Karpas-422 (cell line): ENCODE data around the gene ZDHHC7. TPM values are rescaled to one million over a fixed set of nuclear protein-coding genes. Genes with fewer than 3 reads are reported as not detected.

Experiments used
- DNase-seq: peaks from one replicate; pipeline ENCODE4 v3.0.0-alpha.2; 2015
- H2AFZ ChIP-seq: fragments of 200-600 bp; sonication (generic); 2 replicates; pipeline ENCODE4 v1.6.1; 2014; ENCODE audit warnings: antibody characterized with exemption, low read length, mixed read lengths
- H3K27ac ChIP-seq: fragments of 200-600 bp; sonication (generic); 2 replicates; pipeline ENCODE4 v1.5.1; 2014; ENCODE audit warnings: mild to moderate bottlenecking, low read length, moderate library complexity
- H3K27me3 ChIP-seq: fragments of 200-600 bp; sonication (generic); 2 replicates; pipeline ENCODE4 v1.6.1; 2014; ENCODE audit warnings: low read length, mixed read lengths
- H3K36me3 ChIP-seq: fragments of 200-600 bp; sonication (generic); 2 replicates; pipeline ENCODE4 v1.6.1; 2014; ENCODE audit warnings: low read length, mixed read lengths; ENCODE audit not compliant: insufficient read depth
- H3K4me1 ChIP-seq: fragments of 200-600 bp; sonication (generic); 2 replicates; pipeline ENCODE4 v1.6.1; 2014; ENCODE audit warnings: mild to moderate bottlenecking, low read length, mixed read lengths
- H3K4me2 ChIP-seq: fragments of 200-600 bp; sonication (generic); 2 replicates; pipeline ENCODE4 v1.6.1; 2014; ENCODE audit warnings: low read length, low read depth, mild to moderate bottlenecking; ENCODE audit not compliant: poor library complexity, severe bottlenecking
- H3K4me3 ChIP-seq: fragments of 200-600 bp; sonication (generic); 2 replicates; pipeline ENCODE4 v1.5.1; 2014; ENCODE audit warnings: mild to moderate bottlenecking, antibody characterized with exemption, low read length, mixed read lengths
- H3K79me2 ChIP-seq: fragments of 200-600 bp; sonication (generic); 2 replicates; pipeline ENCODE4 v1.6.1; 2014; ENCODE audit warnings: mild to moderate bottlenecking, low read length, mixed read lengths
- H3K9ac ChIP-seq: fragments of 200-600 bp; sonication (generic); 2 replicates; pipeline ENCODE4 v1.6.0; 2014; ENCODE audit warnings: low read length
- H3K9me2 ChIP-seq: fragments of 200-600 bp; sonication (generic), shearing (Covaris generic); replicated peaks from 2 replicates; pipeline ENCODE4 v1.6.0; 2014; ENCODE audit warnings: mild to moderate bottlenecking, low read length, moderate library complexity; ENCODE audit not compliant: insufficient read depth
- H3K9me3 ChIP-seq: fragments of 300-700, 200-600 bp; sonication (generic); 2 replicates; pipeline ENCODE4 v1.6.1; 2014; ENCODE audit warnings: low read length, mixed read lengths
- H4K20me1 ChIP-seq: fragments of 200-600 bp; sonication (generic); 2 replicates; pipeline ENCODE4 v1.6.1; 2014; ENCODE audit warnings: mild to moderate bottlenecking, antibody characterized with exemption, low read length, low read depth; ENCODE audit not compliant: insufficient read depth
- total RNA-seq: library from RNA; depleted of rRNA; stranded (reverse); fragments of >200 nt; shearing (Covaris generic); gene quantifications from 2 replicates; pipeline ENCODE4 v1.2.3, GENCODE V29; 2014; ENCODE audit warnings: low replicate concordance

ZDHHC7 gene
- total RNA-seq, 1 experiment from 2014 or later, result 22.5 TPM

- Histone ChIP-seq H3K4me2 (no peak overlapping the region), H3K9me2 (no peaks in the 10 kb centered on the region), H4K20me1 (no peaks in the 10 kb centered on the region), H2AFZ (no peak overlapping the region), H3K9ac (no peak overlapping the region), H3K4me1 (no peaks in the 10 kb centered on the region), H3K27me3 (no peaks in the 10 kb centered on the region), H3K36me3 (no peaks in the 10 kb centered on the region), H3K79me2 (no peaks in the 10 kb centered on the region), H3K4me3 (no peak overlapping the region), H3K27ac (no peak overlapping the region), H3K9me3 (no peaks in the 10 kb centered on the region)
- no peak for DNase-seq
Measured at GRCh38 chr16:85019659-85020245, 8.4 kb upstream of the ZDHHC7 start.

GRCh38 chr16:85018529-85019236, 7.3 kb upstream of the ZDHHC7 start:
- H3K9me3 ChIP-seq, result no peaks in the 10 kb centered on the region
- no peaks in the 10 kb centered on the region for H3K36me3 ChIP-seq
- no peaks in the 10 kb centered on the region for H3K27me3 ChIP-seq
- no peak overlapping the region for H3K4me2 ChIP-seq
- H3K4me1 ChIP-seq, result no peaks in the 10 kb centered on the region
- no peak overlapping the region for H3K9ac ChIP-seq
- DNase-seq, result no peak
- H3K79me2 ChIP-seq, result no peaks in the 10 kb centered on the region
- no peak overlapping the region for H3K27ac ChIP-seq
- H3K4me3 ChIP-seq, result no peak overlapping the region
- H2AFZ ChIP-seq, result no peak overlapping the region
- no peaks in the 10 kb centered on the region for H4K20me1 ChIP-seq
- no peaks in the 10 kb centered on the region for H3K9me2 ChIP-seq

DNA sequence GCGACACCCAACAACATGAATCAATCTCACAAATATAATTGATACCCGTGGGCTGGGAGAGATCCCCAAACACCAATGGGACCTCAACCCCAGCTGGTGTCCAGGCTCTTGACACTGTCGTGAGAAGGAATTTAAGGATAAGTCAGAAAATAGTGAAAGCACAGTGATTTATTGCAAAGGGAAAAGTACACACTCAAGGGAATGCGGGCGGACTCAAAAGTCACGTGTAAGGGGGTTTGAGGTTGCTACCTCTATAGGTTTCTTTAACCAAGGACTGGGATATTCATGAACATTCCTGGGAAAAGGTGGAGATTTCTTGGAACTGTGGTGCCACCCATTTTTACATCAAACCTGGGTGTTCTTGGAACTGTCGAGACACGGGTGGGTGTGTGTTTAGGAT, 6.3 kb upstream of the ZDHHC7 start:
- Histone ChIP-seq H3K4me3 (no peak overlapping the region), H3K4me1 (no peaks in the 10 kb centered on the region), H3K9ac (no peak overlapping the region), H3K4me2 (no peak overlapping the region), H2AFZ (no peak overlapping the region), H3K79me2 (no peaks in the 10 kb centered on the region), H3K27ac (no peak overlapping the region), H3K9me2 (no peaks in the 10 kb centered on the region), H3K27me3 (no peaks in the 10 kb centered on the region), H3K36me3 (no peaks in the 10 kb centered on the region), H3K9me3 (no peaks in the 10 kb centered on the region), H4K20me1 (no peaks in the 10 kb centered on the region)
- DNase-seq, result no peak

- H3K9me2 ChIP-seq, result no peaks in the 10 kb centered on the region
- H3K4me2 ChIP-seq, result no peak overlapping the region
- H3K4me1 ChIP-seq, result peaks cover 4% of the 10 kb centered on the region; the same call in 1 of the 2 replicates
- H3K79me2 ChIP-seq, result no peaks in the 10 kb centered on the region
- H2AFZ ChIP-seq, result no peak overlapping the region
- H3K4me3 ChIP-seq, result no peak overlapping the region
- no peaks in the 10 kb centered on the region for H3K9me3 ChIP-seq
- no peak overlapping the region for H3K9ac ChIP-seq
- H3K36me3 ChIP-seq, result no peaks in the 10 kb centered on the region
- H3K27me3 ChIP-seq, result no peaks in the 10 kb centered on the region
- no peaks in the 10 kb centered on the region for H4K20me1 ChIP-seq
- no peak for DNase-seq
- H3K27ac ChIP-seq, result no peak overlapping the region
Measured at GRCh38 chr16:85017151-85017550, 5.8 kb upstream of the ZDHHC7 start.

- no peak for DNase-seq
- peaks cover 7% of the 10 kb centered on the region; the same call in 1 of the 2 replicates for H3K4me1 ChIP-seq
- no peaks in the 10 kb centered on the region for H3K9me3 ChIP-seq
- H3K4me3 ChIP-seq, result no peak overlapping the region
- no peaks in the 10 kb centered on the region for H3K27me3 ChIP-seq
- H3K9ac ChIP-seq, result no peak overlapping the region
- no peaks in the 10 kb centered on the region for H3K36me3 ChIP-seq
- H2AFZ ChIP-seq, result no peak overlapping the region
- H3K27ac ChIP-seq, result no peak overlapping the region
- no peaks in the 10 kb centered on the region for H4K20me1 ChIP-seq
- H3K4me2 ChIP-seq, result no peak overlapping the region
- H3K79me2 ChIP-seq, result peaks cover 4% of the 10 kb centered on the region
- no peaks in the 10 kb centered on the region for H3K9me2 ChIP-seq
Measured at GRCh38 chr16:85015481-85016187, 4.3 kb upstream of the ZDHHC7 start.

DNA sequence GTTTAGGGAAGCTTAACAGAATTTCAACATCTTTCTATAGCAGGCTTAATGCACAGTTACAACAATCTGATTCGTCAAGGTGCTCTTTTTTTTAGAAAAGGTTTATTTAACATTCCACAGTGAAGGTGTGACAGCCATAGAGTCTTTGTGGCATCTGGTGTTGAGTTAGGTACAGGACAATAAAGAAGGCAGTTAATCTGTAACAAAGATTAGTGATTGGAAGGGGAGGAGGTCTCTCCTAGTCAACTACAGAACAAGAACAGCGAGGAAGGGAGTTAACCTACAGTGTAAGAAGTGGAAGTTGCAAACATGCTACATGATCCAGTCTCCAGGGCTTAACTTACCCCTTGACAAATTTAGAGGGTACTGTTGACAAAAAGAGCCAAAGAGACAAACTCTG, 3.0 kb upstream of the ZDHHC7 start:
- peaks cover 15% of the 10 kb centered on the region for H3K4me1 ChIP-seq
- no peak overlapping the region for H2AFZ ChIP-seq
- H3K36me3 ChIP-seq, result no peaks in the 10 kb centered on the region
- no peaks in the 10 kb centered on the region; the same call in 1 of the 2 replicates for H4K20me1 ChIP-seq
- no peak overlapping the region for H3K4me3 ChIP-seq
- H3K9me2 ChIP-seq, result no peaks in the 10 kb centered on the region
- H3K4me2 ChIP-seq, result no peak overlapping the region
- H3K27me3 ChIP-seq, result no peaks in the 10 kb centered on the region
- H3K79me2 ChIP-seq, result peaks cover 17% of the 10 kb centered on the region
- no peak for DNase-seq
- H3K9ac ChIP-seq, result no peak overlapping the region
- no peaks in the 10 kb centered on the region for H3K9me3 ChIP-seq
- H3K27ac ChIP-seq, result no peak overlapping the region

DNA sequence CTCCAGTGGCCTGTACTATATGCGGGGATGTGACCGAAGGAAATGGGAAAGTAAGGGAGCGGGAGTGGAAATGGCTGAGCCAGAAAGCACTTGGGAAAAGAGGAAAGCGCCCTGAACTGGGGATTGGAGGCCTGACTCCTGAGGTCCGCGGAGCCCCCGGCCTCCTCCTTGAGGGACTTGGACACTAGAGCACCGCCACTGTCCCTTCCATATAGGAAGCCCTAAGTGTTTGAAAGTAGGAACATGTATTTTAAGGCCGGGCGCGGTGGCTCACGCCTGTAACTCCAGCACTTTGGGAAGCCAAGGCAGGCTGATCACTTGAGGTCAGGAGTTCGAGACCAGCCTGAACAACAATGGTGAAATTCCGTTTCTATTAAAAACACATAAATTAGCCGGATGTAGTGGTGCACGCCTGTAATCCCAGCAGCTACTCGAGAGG, 530 bp upstream of the ZDHHC7 start:
- H3K27ac ChIP-seq, result peak overlapping the region; percentile 70
- H3K4me3 ChIP-seq, result peak overlapping the region; percentile 99
- H2AFZ ChIP-seq, result peak overlapping the region; percentile 42; the same call in 1 of the 2 replicates
- H3K9me3 ChIP-seq, result no peaks in the 10 kb centered on the region
- no peak for DNase-seq
- H3K27me3 ChIP-seq, result no peaks in the 10 kb centered on the region
- peaks cover 40% of the 10 kb centered on the region for H3K79me2 ChIP-seq
- no peaks in the 10 kb centered on the region for H3K9me2 ChIP-seq
- H3K4me1 ChIP-seq, result peaks cover 18% of the 10 kb centered on the region
- H4K20me1 ChIP-seq, result no peaks in the 10 kb centered on the region; the same call in 1 of the 2 replicates
- H3K36me3 ChIP-seq, result no peaks in the 10 kb centered on the region
- peak overlapping the region; percentile 74 for H3K4me2 ChIP-seq
- peak overlapping the region; percentile 97 for H3K9ac ChIP-seq

GRCh38 chr16:85010446-85010930, 847 bp downstream of the ZDHHC7 start:
- peak overlapping the region; percentile 97 for H3K9ac ChIP-seq
- peaks cover 24% of the 10 kb centered on the region for H3K4me1 ChIP-seq
- H3K36me3 ChIP-seq, result no peaks in the 10 kb centered on the region
- no peaks in the 10 kb centered on the region for H3K27me3 ChIP-seq
- peak overlapping the region; percentile 74 for H3K4me2 ChIP-seq
- H3K79me2 ChIP-seq, result peaks cover 53% of the 10 kb centered on the region
- H3K9me2 ChIP-seq, result no peaks in the 10 kb centered on the region
- peak overlapping the region; percentile 41; the same call in 1 of the 2 replicates for H3K27ac ChIP-seq
- H4K20me1 ChIP-seq, result peaks cover 4% of the 10 kb centered on the region; the same call in 1 of the 2 replicates
- peak overlapping the region; percentile 99 for H3K4me3 ChIP-seq
- H2AFZ ChIP-seq, result no peak overlapping the region
- DNase-seq, result no peak
- no peaks in the 10 kb centered on the region for H3K9me3 ChIP-seq
